ENCODE data around the gene FOXN3.

DNA sequence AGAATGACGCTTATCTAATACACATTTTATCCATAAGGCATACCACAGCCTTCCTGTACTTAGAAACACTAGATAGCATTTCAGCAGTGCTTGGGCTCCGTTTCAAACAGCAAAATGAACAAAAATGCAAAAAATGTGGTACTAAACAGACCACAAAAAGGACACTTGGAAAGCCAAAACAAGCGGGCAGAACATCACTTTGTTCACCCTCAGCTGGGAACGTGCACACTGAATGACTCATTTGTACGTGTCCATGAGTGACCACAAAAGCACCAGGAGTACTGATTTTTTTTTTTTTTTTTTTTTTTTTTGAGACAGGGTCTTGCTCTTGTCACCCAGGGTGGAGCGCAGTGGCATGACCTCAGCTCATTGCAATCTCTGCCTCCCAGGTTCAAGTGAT is 8.9 kb upstream of the FOXN3 start:
- TF ChIP-seq RCOR1 (IDR thresholded peaks at IDR 0.05; ENCODE audit: low read length) (no peak), TEAD4 (IDR thresholded peaks at IDR 0.05; ENCODE audit: borderline replicate concordance, insufficient read depth) (peak; percentile 97), EP300 (IDR thresholded peaks at IDR 0.05; ENCODE audit: borderline replicate concordance in 1 of 2, low read depth in 1 of 2, low read length in 1 of 2) (peak in 1 of 2 experiments; percentile 91; a peak in 2 of 4 replicates), RAD21 (IDR thresholded peaks at IDR 0.05; ENCODE audit: low read length) (no peak), EZH2phosphoT487 (IDR thresholded peaks at IDR 0.05; ENCODE audit: borderline replicate concordance, low read depth) (no peak), MXI1 (IDR thresholded peaks at IDR 0.05; ENCODE audit: low read depth, low read length) (no peak), ELF1 (IDR thresholded peaks at IDR 0.05) (peak; percentile 41; the same call in 1 of the 2 replicates), YY1 (IDR thresholded peaks at IDR 0.05; ENCODE audit: low read depth) (peak; percentile 45; the same call in 1 of the 2 replicates), NRF1 (IDR thresholded peaks at IDR 0.05; ENCODE audit: low read depth, low read length) (no peak), SMC3 (IDR thresholded peaks at IDR 0.05; ENCODE audit: low read depth, low read length) (no peak)
- TF ChIP-seq, protein P1, sequence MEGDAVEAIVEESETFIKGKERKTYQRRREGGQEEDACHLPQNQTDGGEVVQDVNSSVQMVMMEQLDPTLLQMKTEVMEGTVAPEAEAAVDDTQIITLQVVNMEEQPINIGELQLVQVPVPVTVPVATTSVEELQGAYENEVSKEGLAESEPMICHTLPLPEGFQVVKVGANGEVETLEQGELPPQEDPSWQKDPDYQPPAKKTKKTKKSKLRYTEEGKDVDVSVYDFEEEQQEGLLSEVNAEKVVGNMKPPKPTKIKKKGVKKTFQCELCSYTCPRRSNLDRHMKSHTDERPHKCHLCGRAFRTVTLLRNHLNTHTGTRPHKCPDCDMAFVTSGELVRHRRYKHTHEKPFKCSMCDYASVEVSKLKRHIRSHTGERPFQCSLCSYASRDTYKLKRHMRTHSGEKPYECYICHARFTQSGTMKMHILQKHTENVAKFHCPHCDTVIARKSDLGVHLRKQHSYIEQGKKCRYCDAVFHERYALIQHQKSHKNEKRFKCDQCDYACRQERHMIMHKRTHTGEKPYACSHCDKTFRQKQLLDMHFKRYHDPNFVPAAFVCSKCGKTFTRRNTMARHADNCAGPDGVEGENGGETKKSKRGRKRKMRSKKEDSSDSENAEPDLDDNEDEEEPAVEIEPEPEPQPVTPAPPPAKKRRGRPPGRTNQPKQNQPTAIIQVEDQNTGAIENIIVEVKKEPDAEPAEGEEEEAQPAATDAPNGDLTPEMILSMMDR (IDR thresholded peaks at IDR 0.05), result no peak
- TF ChIP-seq, protein P2, sequence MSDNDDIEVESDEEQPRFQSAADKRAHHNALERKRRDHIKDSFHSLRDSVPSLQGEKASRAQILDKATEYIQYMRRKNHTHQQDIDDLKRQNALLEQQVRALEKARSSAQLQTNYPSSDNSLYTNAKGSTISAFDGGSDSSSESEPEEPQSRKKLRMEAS (IDR thresholded peaks at IDR 0.05; ENCODE audit: low read depth), result peak; percentile 77
- TF ChIP-seq, protein P3, sequence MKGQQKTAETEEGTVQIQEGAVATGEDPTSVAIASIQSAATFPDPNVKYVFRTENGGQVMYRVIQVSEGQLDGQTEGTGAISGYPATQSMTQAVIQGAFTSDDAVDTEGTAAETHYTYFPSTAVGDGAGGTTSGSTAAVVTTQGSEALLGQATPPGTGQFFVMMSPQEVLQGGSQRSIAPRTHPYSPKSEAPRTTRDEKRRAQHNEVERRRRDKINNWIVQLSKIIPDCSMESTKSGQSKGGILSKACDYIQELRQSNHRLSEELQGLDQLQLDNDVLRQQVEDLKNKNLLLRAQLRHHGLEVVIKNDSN (IDR thresholded peaks at IDR 0.05; ENCODE audit: borderline replicate concordance, low read depth), result no peak
- TF ChIP-seq, protein P4, sequence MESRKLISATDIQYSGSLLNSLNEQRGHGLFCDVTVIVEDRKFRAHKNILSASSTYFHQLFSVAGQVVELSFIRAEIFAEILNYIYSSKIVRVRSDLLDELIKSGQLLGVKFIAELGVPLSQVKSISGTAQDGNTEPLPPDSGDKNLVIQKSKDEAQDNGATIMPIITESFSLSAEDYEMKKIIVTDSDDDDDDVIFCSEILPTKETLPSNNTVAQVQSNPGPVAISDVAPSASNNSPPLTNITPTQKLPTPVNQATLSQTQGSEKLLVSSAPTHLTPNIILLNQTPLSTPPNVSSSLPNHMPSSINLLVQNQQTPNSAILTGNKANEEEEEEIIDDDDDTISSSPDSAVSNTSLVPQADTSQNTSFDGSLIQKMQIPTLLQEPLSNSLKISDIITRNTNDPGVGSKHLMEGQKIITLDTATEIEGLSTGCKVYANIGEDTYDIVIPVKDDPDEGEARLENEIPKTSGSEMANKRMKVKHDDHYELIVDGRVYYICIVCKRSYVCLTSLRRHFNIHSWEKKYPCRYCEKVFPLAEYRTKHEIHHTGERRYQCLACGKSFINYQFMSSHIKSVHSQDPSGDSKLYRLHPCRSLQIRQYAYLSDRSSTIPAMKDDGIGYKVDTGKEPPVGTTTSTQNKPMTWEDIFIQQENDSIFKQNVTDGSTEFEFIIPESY (IDR thresholded peaks at IDR 0.05; ENCODE audit: borderline replicate concordance, low read depth), result peak; percentile 70; the same call in 1 of the 2 replicates

All from SK-N-SH (cell line).